Measurements from ENCODE around the gene LOXL4.

- no peak for TF ChIP-seq ZNF274 (IDR thresholded peaks at IDR 0.05; ENCODE audit: low read depth, low read length)
- TF ChIP-seq YY1 (IDR thresholded peaks at IDR 0.05; ENCODE audit: insufficient read depth, insufficient read length): no peak
- TF ChIP-seq SUZ12 (IDR thresholded peaks at IDR 0.05; ENCODE audit: extremely low read depth, insufficient read depth, insufficient read length): no peak
Measured at GRCh38 chr10:98269435-98269912, 1.5 kb upstream of the LOXL4 start.
